PC-3 (cell line): ENCODE data around the gene ANK3. TPM values are rescaled to one million over a fixed set of nuclear protein-coding genes. Genes with fewer than 3 reads are reported as not detected.

ENCODE experiments used
- ATAC-seq: fragments of 200-7000 bp; cut with Tn5 transposase; 2 replicates; pipeline ENCODE4 v1.9.1; 2020; ENCODE audit warnings: mild to moderate bottlenecking, moderate library complexity
- BruUV-seq: library from RNA; stranded (reverse); fragments of 400-500 nt; replicated peaks from 2 replicates; lab custom pipeline; 2021; lab: Mats Ljungman, UMichigan
- CTCF ChIA-PET: fragments of 300-600 bp; sonication (Branson Sonifier 250); formaldehyde crosslinking; loops from one replicate; lab custom pipeline; 2022; ENCODE audit warnings: antibody characterized with exemption; lab: Charles Lee
- POLR2A ChIA-PET: fragments of 300-600 bp; sonication (Branson Sonifier 250); formaldehyde crosslinking; loops from one replicate; lab custom pipeline; 2022; ENCODE audit warnings: antibody characterized with exemption; ENCODE audit not compliant: unreplicated experiment; lab: Charles Lee
- DNase-seq: peaks from one replicate; pipeline ENCODE4 v3.0.0-alpha.2; 2015
- H2AFZ ChIP-seq: fragments of 300-600 bp; sonication (generic); 2 replicates; pipeline ENCODE4 v1.6.0; 2016; ENCODE audit warnings: antibody characterized with exemption, low read length
- H3F3A ChIP-seq: fragments of 300-600 bp; sonication (generic); one replicate; pipeline ENCODE4 v1.6.0; 2017; ENCODE audit warnings: antibody characterized with exemption, low read length, control low read depth, mild to moderate bottlenecking; ENCODE audit not compliant: unreplicated experiment
- H3K27ac ChIP-seq: fragments of 300-600 bp; sonication (generic); 2 replicates; pipeline ENCODE4 v1.5.1; 2016; ENCODE audit warnings: mild to moderate bottlenecking, low read length
- H3K27me3 ChIP-seq: fragments of 300-600 bp; sonication (generic); 2 replicates; pipeline ENCODE4 v1.6.1; 2016; ENCODE audit warnings: low read length, mixed read lengths
- H3K36me3 ChIP-seq: fragments of 300-600 bp; sonication (generic); 2 replicates; pipeline ENCODE4 v1.6.1; 2016; ENCODE audit warnings: low read depth, mixed run types, low read length, mixed read lengths
- H3K4me1 ChIP-seq: fragments of 300-600 bp; sonication (generic); 2 replicates; pipeline ENCODE4 v1.5.1; 2016; ENCODE audit warnings: low read length; ENCODE audit not compliant: insufficient read depth
- H3K4me2 ChIP-seq: fragments of 300-600 bp; sonication (generic); 2 replicates; pipeline ENCODE4 v1.6.0; 2016; ENCODE audit warnings: low read length
- H3K4me3 ChIP-seq: fragments of 300-600 bp; sonication (generic); 2 replicates; pipeline ENCODE4 v1.5.1; 2016; ENCODE audit warnings: mild to moderate bottlenecking, low read length, mixed read lengths
- H3K79me2 ChIP-seq: fragments of 300-600 bp; sonication (generic); 2 replicates; pipeline ENCODE4 v1.6.1; 2017; ENCODE audit warnings: low read length, mixed read lengths
- H3K9ac ChIP-seq: fragments of 300-600 bp; sonication (generic); 2 replicates; pipeline ENCODE4 v1.6.0; 2016; ENCODE audit warnings: mild to moderate bottlenecking, low read length
- H3K9me2 ChIP-seq: fragments of 300-600 bp; sonication (generic); replicated peaks from 2 replicates; pipeline ENCODE4 v1.6.1; 2016; ENCODE audit warnings: mixed run types, low read length, mixed read lengths
- H3K9me3 ChIP-seq: fragments of 300-600 bp; sonication (generic); 2 replicates; pipeline ENCODE4 v1.6.1; 2016; ENCODE audit warnings: low read length, mixed read lengths
- H4K20me1 ChIP-seq: fragments of 300-600 bp; sonication (generic); 2 replicates; pipeline ENCODE4 v1.6.1; 2016; ENCODE audit warnings: low read length, mixed read lengths
- CTCF ChIP-seq: fragments of 300-600 bp; sonication (generic); conservative IDR thresholded peaks from 2 replicates; pipeline ENCODE4 v1.5.1; 2017; ENCODE audit warnings: antibody characterized with exemption, low read depth, mild to moderate bottlenecking, low read length
- EZH2 ChIP-seq: fragments of 300-600 bp; sonication (generic); IDR thresholded peaks from one replicate; pipeline ENCODE4 v1.6.1; 2017; ENCODE audit warnings: antibody characterized with exemption, mild to moderate bottlenecking, low read length; ENCODE audit not compliant: unreplicated experiment
- EZH2phosphoT487 ChIP-seq: fragments of 300-600 bp; sonication (generic); IDR thresholded peaks from 2 replicates; pipeline ENCODE4 v1.6.1; 2018; ENCODE audit warnings: mild to moderate bottlenecking, antibody characterized with exemption, low read length, borderline replicate concordance
- intact Hi-C: fragments of 100-400 bp; cut with micrococcal nuclease; formaldehyde crosslinking; loops from 2 replicates; pipeline ENCODE4 v1.9.0; 2023
- total RNA-seq: library from RNA; depleted of rRNA; stranded (reverse); fragments of >200 nt; gene quantifications from 2 replicates; pipeline ENCODE4 v1.2.3, GENCODE V29; 2014

ANK3 gene
- total RNA-seq, 1 experiment from 2014 or later, result 29.5 TPM

DNA sequence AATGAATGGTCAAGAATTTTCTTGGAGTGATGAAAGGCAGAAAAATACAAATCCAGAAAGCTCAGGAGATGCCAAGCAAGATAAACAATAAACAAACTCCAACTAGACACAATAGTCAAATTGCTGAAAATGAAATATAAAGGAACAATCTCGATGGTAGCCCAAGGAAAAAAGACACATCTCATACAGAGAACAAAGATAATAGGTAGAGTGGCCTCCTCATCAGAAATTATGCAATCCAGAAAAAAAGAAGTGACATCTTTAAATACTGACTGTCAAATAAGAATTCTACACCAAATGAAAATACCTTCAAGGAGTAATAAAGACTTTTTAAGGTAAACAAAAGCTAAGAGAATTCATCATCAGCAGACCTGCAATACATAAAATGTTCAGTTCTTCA is 150.4 kb downstream of the ANK3 start:
- Histone ChIP-seq H3K27ac (no peak overlapping the region), H3K4me1 (peaks cover 25% of the 10 kb centered on the region), H2AFZ (no peak overlapping the region), H3K4me2 (no peak overlapping the region), H3F3A (no peaks in the 10 kb centered on the region), H3K4me3 (no peak overlapping the region), H3K9me2 (no peaks in the 10 kb centered on the region), H3K36me3 (no peaks in the 10 kb centered on the region), H3K9me3 (no peaks in the 10 kb centered on the region), H4K20me1 (no peaks in the 10 kb centered on the region), H3K27me3 (no peaks in the 10 kb centered on the region), H3K9ac (no peak overlapping the region), H3K79me2 (no peaks in the 10 kb centered on the region)
- ChIA-PET POLR2A (no interaction called here), CTCF (interaction anchor here (0.6 to 2.2 kb wide), 9 partner anchors 45 to 199 kb away, joined by 3 to 16 read pairs (median 4); no protein-coding TSS in a partner anchor)
- no peak for ATAC-seq
- DNase-seq, result no peak
- intact Hi-C loops, result loop anchor here (2.0 kb wide), 2 partner anchors 146 to 408 kb away; no protein-coding TSS in a partner anchor
- TF ChIP-seq CTCF (no peak), EZH2 (no peak), EZH2phosphoT487 (no peak)
- no TSS peak for BruUV-seq

DNA sequence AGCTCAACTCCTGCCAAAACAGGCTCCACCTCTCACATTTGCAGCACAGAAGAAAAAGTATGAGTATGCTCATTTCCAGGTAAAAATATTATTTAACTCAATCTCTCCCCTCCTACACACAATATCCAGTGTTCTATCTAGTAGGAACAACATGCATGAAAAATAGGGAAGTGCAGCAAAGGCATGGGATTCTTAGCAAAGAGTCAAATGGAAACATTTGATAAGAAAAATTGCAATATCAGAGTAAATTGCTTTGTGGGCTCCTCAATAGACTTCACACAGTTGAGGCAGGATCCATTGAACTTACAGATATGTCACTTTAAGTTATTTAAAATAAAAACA is 150.9 kb downstream of the ANK3 start:
- Histone ChIP-seq H3K9me2 (no peaks in the 10 kb centered on the region), H3K4me3 (no peak overlapping the region), H3K36me3 (no peaks in the 10 kb centered on the region), H3K4me1 (peaks cover 25% of the 10 kb centered on the region), H4K20me1 (no peaks in the 10 kb centered on the region), H2AFZ (peak overlapping the region; percentile 13; the same call in 1 of the 2 replicates), H3K9me3 (no peaks in the 10 kb centered on the region), H3K27ac (no peak overlapping the region), H3K79me2 (no peaks in the 10 kb centered on the region), H3K9ac (no peak overlapping the region), H3K4me2 (peak overlapping the region; percentile 88), H3K27me3 (no peaks in the 10 kb centered on the region), H3F3A (no peaks in the 10 kb centered on the region)
- intact Hi-C loops, result loop anchor here (1.0 to 2.0 kb wide), 7 partner anchors 45 to 408 kb away; no protein-coding TSS in a partner anchor
- TF ChIP-seq EZH2phosphoT487 (no peak), EZH2 (no peak), CTCF (no peak; the same call in 1 of the 2 replicates)
- ATAC-seq (no peak), DNase-seq (no peak)
- POLR2A ChIA-PET, result interaction anchor here (0.5 kb wide), 1 partner anchor 10 kb away, joined by 3 read pairs; no protein-coding TSS in a partner anchor
- CTCF ChIA-PET, result interaction anchor here (0.6 to 2.2 kb wide), 10 partner anchors 45 to 199 kb away, joined by 3 to 16 read pairs (median 4); no protein-coding TSS in a partner anchor
- no TSS peak for BruUV-seq
